Measurements from ENCODE around the gene SLX4IP. TPM values are rescaled to one million over a fixed set of nuclear protein-coding genes. Genes with fewer than 3 reads are reported as not detected.

The SLX4IP gene
- total RNA-seq, 1 donor = 4.0 TPM

- H3K4me1 ChIP-seq (ENCODE audit: insufficient read depth, low read length) = peaks cover 13% of the 10 kb centered on the region
Observed at GRCh38 chr20:10466855-10467254, 31.8 kb downstream of the SLX4IP start.

GRCh38 chr20:10467681-10468339 is 32.7 kb downstream of the SLX4IP start:
- Histone ChIP-seq H3K4me2 (ENCODE audit: insufficient read depth, low read length) (peak overlapping the region; percentile 3), H3K79me2 (ENCODE audit: insufficient read depth, low read length) (peaks cover 2% of the 10 kb centered on the region), H3K36me3 (ENCODE audit: insufficient read depth, low read length) (no peaks in the 10 kb centered on the region), H3K27ac (ENCODE audit: low read depth, low read length) (peak overlapping the region; percentile 10), H3K4me3 (ENCODE audit: insufficient read depth, low read length) (no peak overlapping the region), H4K20me1 (ENCODE audit: insufficient read depth, low read length) (no peaks in the 10 kb centered on the region), H3K9me3 (ENCODE audit: low read depth, low read length) (no peaks in the 10 kb centered on the region), H2AFZ (ENCODE audit: low read length) (no peak overlapping the region), H3K4me1 (ENCODE audit: insufficient read depth, low read length) (peaks cover 13% of the 10 kb centered on the region), H3K27me3 (ENCODE audit: insufficient read depth, low read length) (no peaks in the 10 kb centered on the region)
- no peak for TF ChIP-seq CTCF (IDR thresholded peaks at IDR 0.05; ENCODE audit: extremely low read depth, low read depth, low read length)
- no peak for DNase-seq (ENCODE audit: insufficient read length, low spot score, missing footprints)

More at GRCh38 chr20:10466855-10467254, 31.8 kb downstream of the SLX4IP start:
- TF ChIP-seq CTCF (IDR thresholded peaks at IDR 0.05; ENCODE audit: extremely low read depth, low read depth, low read length) = no peak
- Histone ChIP-seq H2AFZ (ENCODE audit: low read length) (no peak overlapping the region), H3K79me2 (ENCODE audit: insufficient read depth, low read length) (peaks cover 2% of the 10 kb centered on the region), H3K4me3 (ENCODE audit: insufficient read depth, low read length) (no peak overlapping the region), H3K4me2 (ENCODE audit: insufficient read depth, low read length) (no peak overlapping the region), H3K27ac (ENCODE audit: low read depth, low read length) (no peak overlapping the region), H3K9me3 (ENCODE audit: low read depth, low read length) (no peaks in the 10 kb centered on the region), H3K36me3 (ENCODE audit: insufficient read depth, low read length) (no peaks in the 10 kb centered on the region), H4K20me1 (ENCODE audit: insufficient read depth, low read length) (no peaks in the 10 kb centered on the region), H3K27me3 (ENCODE audit: insufficient read depth, low read length) (no peaks in the 10 kb centered on the region)
- no peak for DNase-seq (ENCODE audit: insufficient read length, low spot score, missing footprints)

- H3K27ac ChIP-seq (ENCODE audit: low read depth, low read length) = peak overlapping the region; percentile 10
- DNase-seq (ENCODE audit: insufficient read length, low spot score, missing footprints) = no peak
- peaks cover 13% of the 10 kb centered on the region for H3K4me1 ChIP-seq (ENCODE audit: insufficient read depth, low read length)
- H3K4me3 ChIP-seq (ENCODE audit: insufficient read depth, low read length) = no peak overlapping the region
- H3K27me3 ChIP-seq (ENCODE audit: insufficient read depth, low read length) = no peaks in the 10 kb centered on the region
- H3K9me3 ChIP-seq (ENCODE audit: low read depth, low read length) = no peaks in the 10 kb centered on the region
- H3K4me2 ChIP-seq (ENCODE audit: insufficient read depth, low read length) = peak overlapping the region; percentile 3
- H3K79me2 ChIP-seq (ENCODE audit: insufficient read depth, low read length) = peaks cover 2% of the 10 kb centered on the region
- H4K20me1 ChIP-seq (ENCODE audit: insufficient read depth, low read length) = no peaks in the 10 kb centered on the region
- H3K36me3 ChIP-seq (ENCODE audit: insufficient read depth, low read length) = no peaks in the 10 kb centered on the region
- no peak for TF ChIP-seq CTCF (IDR thresholded peaks at IDR 0.05; ENCODE audit: extremely low read depth, low read depth, low read length)
- H2AFZ ChIP-seq (ENCODE audit: low read length) = no peak overlapping the region
Observed at GRCh38 chr20:10468340-10468845, 33.3 kb downstream of the SLX4IP start.

GRCh38 chr20:10469056-10469455 is 34.0 kb downstream of the SLX4IP start:
- H3K4me2 ChIP-seq (ENCODE audit: insufficient read depth, low read length) = no peak overlapping the region
- TF ChIP-seq CTCF (IDR thresholded peaks at IDR 0.05; ENCODE audit: extremely low read depth, low read depth, low read length) = no peak
- H3K4me3 ChIP-seq (ENCODE audit: insufficient read depth, low read length) = no peak overlapping the region
- H3K9me3 ChIP-seq (ENCODE audit: low read depth, low read length) = no peaks in the 10 kb centered on the region
- DNase-seq (ENCODE audit: insufficient read length, low spot score, missing footprints) = no peak
- no peaks in the 10 kb centered on the region for H3K27me3 ChIP-seq (ENCODE audit: insufficient read depth, low read length)
- H3K79me2 ChIP-seq (ENCODE audit: insufficient read depth, low read length) = peaks cover 2% of the 10 kb centered on the region
- H3K27ac ChIP-seq (ENCODE audit: low read depth, low read length) = no peak overlapping the region
- H3K4me1 ChIP-seq (ENCODE audit: insufficient read depth, low read length) = peaks cover 13% of the 10 kb centered on the region
- no peaks in the 10 kb centered on the region for H4K20me1 ChIP-seq (ENCODE audit: insufficient read depth, low read length)
- H3K36me3 ChIP-seq (ENCODE audit: insufficient read depth, low read length) = no peaks in the 10 kb centered on the region
- H2AFZ ChIP-seq (ENCODE audit: low read length) = no peak overlapping the region
